ENCODE data around the gene PGBD5.
"Not testable (repeated sequence)": the region's sequence is repeated elsewhere in the genome, so short reads cannot be mapped to it uniquely, and the experiment has no call there.

PGBD5 gene

DNA sequence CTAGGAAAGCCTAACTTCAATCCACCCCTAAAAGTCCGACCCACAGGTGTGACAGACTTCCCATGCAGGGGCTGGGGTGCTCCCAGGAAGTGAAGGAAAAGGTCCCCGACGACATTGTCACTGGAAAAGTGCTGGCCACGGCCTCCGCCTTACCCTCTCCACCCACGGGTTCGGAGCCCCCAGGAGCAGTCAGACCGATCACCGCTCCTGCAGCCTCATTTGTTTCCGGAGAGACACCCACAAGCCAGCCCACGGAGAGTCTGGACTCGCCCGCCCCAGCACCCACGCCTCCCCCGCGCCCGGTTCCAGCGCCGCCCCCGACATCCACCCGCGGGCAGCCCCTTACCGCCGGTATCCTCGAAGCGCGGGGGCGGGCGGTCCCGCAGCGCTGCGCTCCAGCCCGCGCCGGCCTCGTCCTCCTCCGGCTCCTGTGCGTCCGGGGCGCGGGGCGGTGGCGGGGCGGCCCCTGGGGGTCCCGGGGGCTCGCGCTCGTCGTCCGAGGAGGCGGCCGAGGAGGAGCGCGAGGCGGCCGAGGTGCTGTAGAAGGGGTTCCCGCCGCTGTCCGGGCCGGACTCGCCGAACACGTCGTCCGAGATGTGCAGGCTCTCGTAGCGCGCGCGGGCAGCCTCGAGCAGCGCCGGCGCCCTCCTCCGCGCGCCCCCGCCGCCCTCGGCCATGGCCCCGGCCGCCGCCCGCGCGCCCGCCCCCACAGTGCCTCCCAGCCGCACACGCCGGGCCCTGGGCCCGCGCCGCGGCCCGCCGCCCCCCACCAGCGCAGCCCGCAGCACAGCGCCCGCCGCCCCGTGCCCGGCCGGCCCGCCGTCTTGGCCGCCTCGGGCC lies 660 bp downstream of the PGBD5 start:
- no peak for DNase-seq (ENCODE audit: low spot score)

DNA sequence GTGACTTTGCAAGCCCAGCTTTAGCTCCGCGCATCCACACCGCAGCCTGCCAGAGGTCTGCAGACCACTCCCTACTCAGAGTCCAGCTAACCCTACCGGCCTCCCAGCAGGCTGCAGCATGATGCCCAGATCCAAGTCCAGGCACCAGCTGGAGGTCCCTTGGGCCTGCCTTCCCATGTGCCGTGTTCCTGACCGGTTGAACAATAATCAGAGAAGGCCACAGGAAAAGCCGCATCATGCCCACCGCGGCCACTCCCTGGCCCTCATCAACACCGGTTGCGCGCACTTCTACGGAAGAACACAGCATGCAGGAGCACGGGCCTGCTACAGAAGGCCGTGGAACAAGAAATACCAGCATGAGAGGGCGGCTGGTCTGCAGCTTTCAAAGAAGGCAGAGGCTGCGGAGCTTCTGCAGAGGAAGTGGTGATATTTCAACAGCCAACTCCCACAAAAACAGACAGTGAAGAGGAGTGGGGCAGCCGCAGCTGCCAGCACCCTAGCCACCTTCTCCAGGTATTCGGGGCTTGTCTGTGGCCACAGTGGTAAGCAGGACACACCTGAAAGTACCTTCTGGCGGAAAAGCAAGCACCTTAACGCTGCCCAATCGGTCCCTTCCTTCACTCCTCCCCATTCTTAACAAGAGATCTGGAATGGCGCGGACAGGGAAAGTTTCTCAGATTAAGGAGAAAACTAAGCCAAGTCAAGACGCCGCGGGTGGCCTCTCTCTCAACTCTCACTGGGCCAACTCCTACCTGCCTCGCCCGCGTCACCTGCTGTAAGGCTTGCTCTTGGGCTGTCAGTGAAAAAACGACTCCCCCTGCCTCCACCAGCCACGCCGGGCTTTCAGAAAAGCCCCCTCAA lies 1.5 kb downstream of the PGBD5 start:
- DNase-seq (ENCODE audit: low spot score): peak; percentile 50

DNA sequence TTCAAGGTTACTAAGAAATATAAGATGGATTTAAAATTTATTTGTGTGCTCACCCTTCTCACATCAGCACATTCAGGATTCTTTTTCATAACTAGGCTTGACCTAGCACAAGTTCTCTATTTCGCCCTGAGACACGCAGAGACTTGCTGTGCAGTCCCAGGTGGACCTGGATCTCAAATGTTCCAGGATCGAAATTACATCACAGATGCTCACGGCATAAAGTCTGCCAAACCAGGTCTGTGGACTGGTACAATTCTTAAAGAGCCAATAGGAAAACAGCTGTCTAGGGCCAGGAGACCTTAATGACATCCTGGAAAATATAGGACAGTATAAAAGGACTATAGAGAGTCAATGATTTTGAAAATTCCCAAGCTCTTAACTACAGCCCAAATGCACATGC lies 2.2 kb downstream of the PGBD5 start:
- DNase-seq (ENCODE audit: low spot score): peak; percentile 72

DNA sequence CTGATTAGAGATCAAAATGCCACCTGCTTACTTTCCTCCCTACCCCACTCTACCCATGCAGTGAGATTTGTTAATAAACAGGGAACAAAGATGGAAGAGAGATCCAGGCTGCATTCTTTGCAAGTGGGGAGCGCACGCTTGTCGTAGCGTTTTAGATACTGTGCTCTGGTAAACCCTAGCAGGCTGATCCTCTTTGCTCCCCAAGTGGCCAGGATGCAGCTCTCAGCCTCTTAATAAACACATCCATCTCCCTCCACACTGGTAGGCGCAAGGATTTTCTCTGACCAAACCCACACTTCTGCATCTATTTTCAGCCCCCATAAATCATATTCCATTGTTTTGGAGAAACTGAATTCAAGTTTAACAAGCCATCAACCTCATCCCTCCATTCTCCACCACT lies 2.9 kb downstream of the PGBD5 start:
- DNase-seq (ENCODE audit: low spot score): peak; percentile 88

DNA sequence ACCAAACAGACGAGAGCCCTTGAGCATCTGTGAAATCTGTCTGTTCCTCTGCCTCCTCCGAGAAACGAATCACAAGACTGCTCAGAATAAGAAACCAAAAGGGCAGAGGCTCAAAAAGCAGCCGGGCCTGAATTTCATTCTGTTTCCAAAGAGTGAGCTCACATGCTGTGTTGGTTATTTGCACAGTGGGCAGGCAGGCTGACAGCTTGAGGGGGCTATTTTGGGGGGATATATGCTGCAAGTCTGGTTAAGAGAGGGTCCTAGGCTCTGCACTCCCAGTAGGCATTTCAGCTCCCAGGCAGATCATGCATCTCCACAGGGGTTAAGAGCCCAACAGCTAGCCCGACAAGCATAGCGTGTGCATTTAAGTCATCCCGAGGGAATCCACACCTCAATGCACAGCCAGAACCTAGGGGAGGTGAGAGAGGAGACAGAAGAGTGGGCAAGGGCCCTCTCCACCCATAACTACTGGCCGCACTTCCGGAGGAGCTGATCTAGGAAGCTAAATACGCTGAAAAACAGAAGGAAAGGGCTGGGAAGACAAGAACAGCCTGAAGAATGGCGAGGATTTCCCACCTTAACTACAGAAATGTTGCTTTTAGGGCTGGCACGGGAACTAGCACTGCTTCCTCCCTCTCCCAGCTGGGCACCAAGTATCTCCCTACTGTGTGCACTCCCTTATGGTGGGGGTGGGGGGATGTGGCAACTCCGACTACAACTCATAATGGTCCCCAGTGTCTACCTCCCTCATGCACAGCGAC lies 3.7 kb downstream of the PGBD5 start:
- DNase-seq (ENCODE audit: low spot score): peak; percentile 58

DNA sequence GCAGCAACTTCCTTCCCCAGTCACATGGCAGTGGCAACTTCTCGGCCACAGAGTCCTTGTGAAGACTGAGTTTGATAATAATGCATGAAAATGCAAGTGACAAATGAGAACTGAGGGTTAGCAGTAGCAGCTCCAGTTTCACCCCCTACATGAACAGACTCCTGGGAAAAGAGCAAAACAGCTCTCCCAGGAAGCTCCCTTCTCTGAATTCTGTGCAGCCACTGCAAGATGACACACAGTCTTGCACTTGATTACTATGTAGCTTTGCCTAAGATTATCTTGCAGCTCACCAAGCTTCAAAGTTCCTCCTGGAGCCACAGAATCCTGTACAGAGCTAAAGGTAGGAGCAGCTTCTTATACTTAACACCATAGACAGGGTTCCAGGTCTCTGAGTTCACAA lies 4.7 kb downstream of the PGBD5 start:
- no peak for DNase-seq (ENCODE audit: low spot score)

DNA sequence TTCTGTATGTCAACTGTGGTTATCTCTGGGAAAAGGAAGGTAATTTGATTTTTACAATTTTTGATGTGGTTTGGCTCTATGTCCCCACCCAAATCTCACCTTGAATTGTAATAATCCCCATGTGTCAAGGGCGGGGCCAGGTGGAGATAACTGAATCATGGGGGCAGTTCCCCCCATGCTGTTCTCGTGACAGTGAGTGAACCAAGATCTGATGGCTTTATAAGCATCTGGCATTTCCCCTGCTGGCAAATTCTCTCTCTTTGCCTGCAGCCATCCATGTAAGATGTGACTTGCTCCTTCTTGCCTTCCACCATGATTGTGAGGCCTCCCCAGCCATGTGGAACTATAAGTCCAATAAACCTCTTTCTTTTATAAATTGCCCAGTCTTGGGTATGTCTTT lies 5.8 kb downstream of the PGBD5 start:
- DNase-seq (ENCODE audit: low spot score): not testable (repeated sequence)

DNA sequence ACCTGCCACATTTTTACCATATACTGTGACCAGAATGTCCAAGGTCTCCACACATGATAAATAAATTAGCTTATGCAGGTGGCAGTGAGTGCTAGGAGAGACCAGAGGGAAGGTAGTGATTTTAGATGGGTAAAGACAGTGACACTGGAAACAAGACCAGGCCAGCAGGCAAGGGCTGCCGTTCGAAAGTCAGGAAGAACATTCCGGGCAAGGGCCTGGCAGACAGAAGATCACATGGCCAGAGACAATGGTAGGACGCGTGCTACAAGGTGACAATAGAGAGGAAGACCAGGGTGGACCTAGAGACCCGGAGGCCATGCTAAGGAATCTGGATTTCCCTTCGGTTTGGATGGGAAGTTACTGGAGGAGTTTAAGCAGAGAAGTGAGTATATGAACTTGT lies 9.7 kb downstream of the PGBD5 start:
- DNase-seq (ENCODE audit: low spot score): no peak

DNA sequence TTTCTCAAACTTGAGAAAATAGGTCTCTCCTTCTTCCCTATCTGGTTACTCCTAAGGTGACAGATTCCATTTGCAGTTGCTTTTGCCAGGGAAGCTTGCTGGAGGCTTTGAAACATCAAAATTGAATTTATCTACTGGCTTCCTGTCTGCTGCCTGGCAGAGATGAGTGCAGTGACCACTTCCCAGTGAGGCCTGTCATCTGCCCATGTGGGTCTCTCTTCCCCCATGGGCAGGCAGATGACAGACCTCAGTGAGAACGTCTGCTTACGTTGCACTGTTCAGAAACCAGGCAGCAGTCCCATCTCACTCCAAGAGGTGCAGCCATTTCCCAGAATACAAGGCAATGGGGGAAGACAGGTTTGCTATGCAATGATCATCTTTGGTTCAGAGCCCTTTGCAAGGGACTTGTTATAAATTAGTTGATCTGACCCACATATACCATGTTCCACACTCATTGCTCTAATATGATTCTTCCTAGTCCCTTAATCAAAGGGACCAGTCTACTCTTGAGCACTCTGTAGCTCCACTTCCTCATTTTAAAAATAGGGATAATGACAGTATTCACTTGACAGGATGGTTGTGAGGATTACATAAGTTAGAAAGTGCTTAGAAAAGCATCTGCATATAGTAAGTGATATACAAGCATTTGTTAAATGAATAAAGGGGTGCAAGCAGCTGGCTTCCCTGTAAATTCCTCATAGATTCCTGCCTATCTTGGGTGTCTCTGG lies 10.6 kb downstream of the PGBD5 start:
- no peak for DNase-seq (ENCODE audit: low spot score)

DNA sequence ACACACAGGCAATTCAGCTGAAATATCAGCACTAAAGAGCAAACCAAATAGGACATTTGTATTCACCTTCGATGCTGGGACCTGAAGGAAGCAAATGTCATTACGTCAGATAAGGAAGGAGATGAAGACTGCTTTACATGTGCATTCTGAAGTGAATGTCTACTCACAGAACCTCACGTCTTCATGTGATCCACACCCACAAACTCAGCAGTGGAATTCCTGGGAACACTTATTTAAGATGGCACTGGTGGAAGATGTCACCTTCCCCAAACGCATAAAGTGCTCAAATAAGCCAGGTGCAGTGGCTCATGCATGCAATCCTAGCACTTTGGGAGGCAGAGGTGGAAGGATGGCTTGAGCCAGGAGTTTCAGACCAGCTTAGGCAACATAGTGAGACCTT lies 11.4 kb downstream of the PGBD5 start:
- DNase-seq (ENCODE audit: low spot score): no peak

DNA sequence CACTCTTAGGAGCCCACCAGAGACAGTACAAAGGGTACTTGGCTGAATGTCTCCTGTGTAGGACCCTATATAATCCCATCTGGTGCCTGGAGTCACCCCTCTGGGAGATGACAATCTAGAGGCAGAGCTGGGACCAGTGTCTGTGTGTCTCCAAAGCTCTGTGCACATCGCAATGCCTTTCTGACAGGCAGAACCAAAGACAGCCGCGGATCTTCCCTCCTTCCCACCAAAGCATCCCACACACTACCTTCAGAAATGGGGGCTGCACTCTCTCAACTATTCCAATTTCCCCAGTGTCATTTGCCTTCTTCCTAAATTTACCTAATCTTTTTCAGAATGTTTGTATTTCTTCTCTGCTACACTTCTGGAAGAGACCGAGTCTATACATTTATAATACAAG lies 12.0 kb downstream of the PGBD5 start:
- DNase-seq (ENCODE audit: low spot score): no peak

DNA sequence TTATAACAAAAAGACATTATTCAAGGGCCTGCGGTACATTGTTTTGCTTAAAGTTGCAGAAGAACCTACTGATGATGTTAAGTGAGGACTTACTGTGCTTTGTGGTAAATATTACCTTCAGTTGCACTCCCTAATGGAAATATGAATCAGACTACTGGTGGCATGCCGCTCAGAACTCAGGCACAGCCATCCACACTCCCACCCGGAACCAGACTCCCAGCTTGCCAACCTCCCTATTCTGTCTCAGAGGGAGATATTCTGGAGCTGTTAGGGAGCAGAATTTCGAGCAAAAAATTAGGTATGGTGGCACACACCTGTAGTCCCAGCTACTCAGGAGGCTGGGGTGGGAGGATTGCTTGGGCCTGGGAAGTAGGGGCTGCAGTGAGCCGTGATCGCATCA lies 13.1 kb downstream of the PGBD5 start:
- no peak for DNase-seq (ENCODE audit: low spot score)

DNA sequence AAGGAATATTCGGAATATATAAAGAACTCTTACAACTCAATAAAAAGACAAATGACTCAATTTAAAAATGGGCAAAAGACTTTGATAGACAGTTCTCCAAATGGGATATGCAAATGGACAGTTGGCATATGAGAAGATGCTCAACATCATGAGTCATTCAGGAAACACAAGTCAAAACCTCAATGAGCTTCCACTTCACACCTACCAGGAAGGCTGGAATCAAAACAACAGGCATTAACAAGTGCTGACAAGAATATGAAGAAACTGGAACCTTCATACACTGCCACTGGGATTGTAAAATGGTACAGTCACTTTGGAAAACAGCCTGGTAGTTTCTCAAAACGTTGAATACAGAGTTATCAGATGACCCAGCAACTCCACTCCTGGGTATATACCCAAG lies 17.2 kb downstream of the PGBD5 start:
- DNase-seq (ENCODE audit: low spot score): no peak

DNA sequence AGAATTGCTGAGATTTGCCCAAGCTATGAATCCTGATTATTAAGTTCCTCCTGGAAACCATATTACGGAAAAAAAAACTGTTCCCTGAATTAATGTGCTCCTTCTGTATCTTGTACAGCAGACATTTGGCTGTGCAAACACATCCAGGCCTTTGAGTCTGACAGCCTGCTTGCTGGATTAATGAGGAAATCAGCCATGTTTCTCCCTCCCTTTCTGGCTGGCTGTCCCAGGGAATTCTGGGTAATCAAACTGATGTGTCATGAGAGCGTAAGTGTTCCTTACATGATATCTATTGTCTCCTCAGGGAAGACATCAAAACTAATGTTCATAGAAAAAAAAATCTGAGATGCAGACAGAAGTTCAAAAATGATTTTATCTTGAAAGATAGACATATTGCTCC lies 18.8 kb downstream of the PGBD5 start:
- DNase-seq (ENCODE audit: low spot score): no peak

DNA sequence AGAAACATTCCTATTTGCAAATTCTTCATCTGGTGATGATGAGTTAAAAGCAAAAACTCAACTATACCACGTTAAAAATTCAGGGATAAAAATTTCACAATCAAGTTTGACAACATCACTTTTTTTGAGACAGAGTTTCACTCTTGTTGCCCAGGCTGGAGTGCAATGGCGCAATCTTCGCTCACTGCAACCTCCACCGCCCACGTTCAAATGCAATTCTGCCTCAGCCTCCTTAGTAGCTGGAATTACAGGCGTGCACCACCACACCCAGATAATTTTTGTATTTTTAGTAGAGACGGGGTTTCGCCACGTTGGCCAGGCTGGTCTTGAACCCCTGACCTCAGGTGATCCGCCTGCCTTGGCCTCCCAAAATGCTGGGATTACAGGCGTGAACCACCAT lies 19.4 kb downstream of the PGBD5 start:
- DNase-seq (ENCODE audit: low spot score): not testable (repeated sequence)

DNA sequence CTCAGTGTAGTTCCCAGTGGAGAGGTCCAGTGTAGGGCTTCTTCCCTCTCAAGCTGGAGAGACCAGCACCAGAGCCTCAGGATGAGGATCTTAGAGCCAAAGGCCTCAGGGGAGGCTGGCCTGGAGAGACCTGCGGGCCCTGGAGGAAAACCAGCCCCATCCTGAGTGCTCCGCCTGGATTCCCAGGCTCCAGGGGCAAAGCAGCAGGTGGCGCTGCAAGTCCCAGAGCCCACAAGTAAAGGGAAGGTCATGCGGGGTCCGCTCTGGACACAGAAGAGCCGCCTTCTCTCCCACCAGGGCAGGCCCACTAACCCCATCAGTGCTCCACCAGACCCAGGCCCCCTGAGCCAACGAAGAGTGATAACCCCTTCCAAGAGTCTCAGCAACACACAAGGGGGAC lies 22.7 kb downstream of the PGBD5 start:
- no peak for DNase-seq (ENCODE audit: low spot score)

DNA sequence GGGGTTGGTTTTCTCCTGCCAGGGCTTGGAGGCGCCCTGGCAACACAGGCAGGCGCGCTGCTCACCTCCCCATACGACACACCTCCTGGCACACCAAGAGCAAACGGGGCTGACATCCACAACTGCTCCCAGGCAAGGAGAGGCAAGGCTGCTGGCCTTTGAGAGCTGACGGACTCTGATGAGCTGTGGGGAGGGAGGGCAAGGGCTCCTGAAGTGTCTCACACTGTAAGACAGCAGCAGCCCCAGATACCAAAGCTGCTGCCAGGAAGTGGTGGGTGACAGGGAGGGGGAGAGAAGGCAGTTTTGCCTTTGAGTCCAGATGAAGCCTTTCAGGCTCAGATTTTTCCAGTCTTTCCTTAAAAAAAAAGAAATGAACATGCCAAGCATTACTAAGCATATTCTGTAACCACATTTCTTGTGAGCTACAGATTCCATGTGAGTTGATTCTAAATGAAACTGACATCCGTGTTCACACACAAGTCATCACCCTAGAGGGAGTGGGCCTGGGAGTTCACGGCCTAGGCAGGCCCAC lies 24.3 kb downstream of the PGBD5 start:
- no peak for DNase-seq (ENCODE audit: low spot score)

DNA sequence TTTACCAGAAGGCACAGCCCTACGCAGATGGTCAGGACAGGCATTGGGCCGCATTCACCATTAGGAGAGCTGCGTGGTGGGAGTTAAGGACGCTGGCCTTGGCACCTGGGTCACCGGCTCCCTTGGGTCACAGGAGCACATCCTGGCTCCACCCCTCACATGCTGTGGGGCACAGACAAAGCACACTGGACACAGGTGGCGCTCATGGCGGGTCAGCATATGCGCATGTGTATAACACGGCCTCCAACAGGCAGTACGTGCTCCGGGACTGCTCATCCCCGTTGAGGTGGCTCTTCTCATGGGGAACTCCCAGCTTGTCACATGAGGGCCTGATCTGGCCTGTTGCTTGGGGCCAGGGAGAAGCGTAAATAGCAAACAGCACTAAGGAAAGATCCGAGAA lies 25.0 kb downstream of the PGBD5 start:
- no peak for DNase-seq (ENCODE audit: low spot score)

DNA sequence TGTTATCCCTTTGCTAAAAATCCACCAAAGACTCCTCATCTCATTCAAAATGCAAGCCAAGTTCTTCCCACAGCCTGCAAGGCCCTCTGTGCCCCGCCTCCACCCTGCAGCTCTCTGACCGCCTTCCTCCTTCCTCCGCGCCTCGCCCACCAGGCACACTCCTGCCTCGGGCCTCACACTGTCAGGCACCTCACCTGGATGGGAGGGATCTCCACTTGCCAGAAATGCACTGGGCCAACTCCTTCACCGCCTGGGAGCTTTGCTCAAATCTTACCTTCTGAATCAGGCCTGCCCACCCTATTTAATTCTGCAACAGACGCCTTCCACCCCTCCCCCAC lies 26.2 kb downstream of the PGBD5 start:
- no peak for DNase-seq (ENCODE audit: low spot score)

DNA sequence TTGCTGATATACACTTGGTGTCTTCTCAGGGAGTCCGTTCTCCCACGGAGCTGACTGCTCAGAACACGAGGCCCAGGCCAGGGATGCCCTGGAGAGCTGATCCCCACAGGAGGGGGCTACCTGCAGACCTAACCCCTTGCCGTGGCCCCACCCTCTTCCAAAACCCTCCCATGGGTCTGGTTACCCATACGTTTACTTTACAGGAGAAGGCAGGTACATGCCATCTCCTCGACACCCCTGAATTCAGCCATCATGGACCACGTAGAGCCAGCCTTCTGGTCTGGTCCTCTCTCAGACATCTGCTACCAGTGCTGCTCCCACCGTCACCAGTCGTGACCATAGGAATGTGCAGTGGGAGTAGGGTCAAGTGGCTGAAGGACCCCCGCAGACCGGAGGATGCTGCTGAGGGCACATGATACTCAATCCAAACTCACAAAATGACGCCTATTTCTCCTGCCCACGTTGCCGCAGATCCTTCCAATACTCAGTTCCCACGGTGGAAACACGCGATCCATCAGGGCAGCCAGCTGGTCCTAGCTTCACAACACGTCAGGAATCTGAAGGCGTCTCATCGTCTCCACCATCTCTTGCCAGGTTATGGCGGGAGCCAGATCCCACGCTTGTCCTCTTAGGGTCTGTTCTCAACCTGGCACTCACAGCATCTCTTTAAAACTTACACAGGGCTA lies 26.7 kb downstream of the PGBD5 start:
- DNase-seq (ENCODE audit: low spot score): no peak

DNA sequence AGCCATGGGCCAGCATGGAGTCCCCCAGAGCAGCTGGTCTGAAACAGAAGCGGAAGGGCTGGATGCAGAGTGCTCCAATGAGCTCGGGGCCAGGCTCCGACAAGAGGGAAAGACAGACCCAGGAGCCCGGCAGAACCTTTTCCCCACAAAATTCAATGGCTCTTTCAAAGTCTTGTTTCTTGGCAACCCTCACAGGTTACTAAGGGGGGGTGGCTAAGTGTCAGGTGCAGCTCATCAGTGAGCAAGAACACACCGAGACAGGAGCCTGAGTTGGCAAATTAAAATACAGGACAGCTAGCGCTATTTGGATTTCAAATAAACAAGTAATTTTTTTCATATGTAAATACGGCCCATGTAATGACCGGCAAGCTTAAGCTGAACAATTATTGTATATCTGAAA lies 27.3 kb downstream of the PGBD5 start:
- no peak for DNase-seq (ENCODE audit: low spot score)

Data from cerebellar cortex (tissue), 1 donor.